K562 (cell line): Measurements from ENCODE around the gene CDC45. TPM values are rescaled to one million over a fixed set of nuclear protein-coding genes. Genes with fewer than 3 reads are reported as not detected.
A peak's percentile ranks its signal among the peaks of the same experiment; 100 is the strongest.

ENCODE experiments used
- ATAC-seq: fragments of 200-7000 bp; cut with Tn5 transposase; 3 replicates; pipeline ENCODE4 v1.9.1; 2020; ENCODE audit warnings: moderate library complexity
- BruUV-seq: library from RNA; stranded (reverse); fragments of 400-500 nt; replicated peaks from 2 replicates; lab custom pipeline; 2021; lab: Mats Ljungman, UMichigan
- CTCF ChIA-PET: fragments of 300-600 bp; formaldehyde crosslinking; extraction: SDS; loops from one replicate; lab custom pipeline; 2021; ENCODE audit warnings: low intra/inter-chr PET ratio; lab: Yijun Ruan, JAX
- POLR2A ChIA-PET: fragments of 300-600, 350-650 bp; sonication (Branson Sonifier 250); formaldehyde crosslinking; extraction: SDS; loops from one replicate; lab custom pipeline; 2021; ENCODE audit warnings: antibody characterized with exemption, inconsistent platforms; lab: Yijun Ruan, JAX
- DNase-seq, 4 experiments: peaks; one replicate each; pipeline versions ENCODE4 v3.0.0 to v3.0.0-alpha.2; 2011 to 2018; ENCODE audit warnings: low spot score in 3 of 4, mixed read lengths in 3 of 4; ENCODE audit errors: extremely low read depth in 1 of 4
- FAIRE-seq: peaks from 2 replicates; lab custom pipeline; 2011; peaks lifted over from hg19 to GRCh38; lab: Jason Lieb, UNC
- H2AFZ ChIP-seq: 2 replicates; pipeline ENCODE4 v1.6.0; 2011; ENCODE audit warnings: low read depth, low read length, control low read depth, inconsistent platforms
- H3K27ac ChIP-seq: fragments of 200-600 bp; 3 replicates; pipeline ENCODE4 v1.8.0; 2011; ENCODE audit warnings: low read depth, mild to moderate bottlenecking, control low read depth, inconsistent platforms, low read length, moderate library complexity, mixed read lengths; ENCODE audit errors: extremely low read depth
- H3K27me3 ChIP-seq, 2 experiments: fragments of 300-600 bp in 1 of 2; 2 replicates in 1 of 2; 3 replicates in 1 of 2; pipeline versions ENCODE4 v1.6.0 to v1.8.0; 2011; ENCODE audit warnings: inconsistent platforms in 2 of 2, low read length in 2 of 2, mild to moderate bottlenecking in 1 of 2, mixed read lengths in 1 of 2, moderate library complexity in 1 of 2; ENCODE audit not compliant: control insufficient read depth in 2 of 2, insufficient read depth in 2 of 2
- H3K36me3 ChIP-seq: fragments of 300-600 bp; 3 replicates; pipeline ENCODE4 v1.8.0; 2011; ENCODE audit warnings: mild to moderate bottlenecking, low read length, inconsistent platforms; ENCODE audit not compliant: control insufficient read depth, insufficient read depth
- H3K4me1 ChIP-seq, 2 experiments: fragments of 200-600 bp in 1 of 2; replicated peaks in 1 of 2; 2 replicates in 1 of 2; 3 replicates in 1 of 2; pipeline versions ENCODE4 v1.5.1 to v1.8.0; 2011; ENCODE audit warnings: inconsistent platforms in 2 of 2, low read length in 2 of 2, mild to moderate bottlenecking in 1 of 2, mixed read lengths in 1 of 2, moderate library complexity in 1 of 2; ENCODE audit not compliant: control insufficient read depth in 2 of 2, insufficient read depth in 2 of 2
- H3K4me2 ChIP-seq: 2 replicates; pipeline ENCODE4 v1.6.1; 2011; ENCODE audit warnings: low read length, control low read depth, inconsistent platforms, mixed read lengths; ENCODE audit not compliant: insufficient read depth
- H3K4me3 ChIP-seq: fragments of 200-600 bp; sonication (generic), shearing (Covaris generic); 2 replicates; pipeline ENCODE4 v1.5.1; 2016; ENCODE audit warnings: control low read depth, inconsistent platforms
- H3K79me2 ChIP-seq: fragments of 200-600 bp; 3 replicates; pipeline ENCODE4 v1.8.0; 2011; ENCODE audit warnings: low read length, inconsistent platforms; ENCODE audit not compliant: control insufficient read depth, insufficient read depth
- H3K9ac ChIP-seq, 2 experiments: 2 replicates each; pipeline versions ENCODE4 v1.6.0 to v1.6.1; 2011; ENCODE audit warnings: low read depth in 2 of 2, low read length in 2 of 2, control low read depth in 1 of 2, inconsistent platforms in 1 of 2, mild to moderate bottlenecking in 1 of 2, mixed read lengths in 1 of 2; ENCODE audit not compliant: insufficient read depth in 1 of 2
- H3K9me1 ChIP-seq: one replicate; pipeline ENCODE4 v1.6.0; 2011; ENCODE audit warnings: inconsistent platforms, mild to moderate bottlenecking, low read length, moderate library complexity; ENCODE audit not compliant: control insufficient read depth, insufficient read depth
- H3K9me3 ChIP-seq: replicated peaks from 2 replicates; pipeline ENCODE4 v1.5.1; 2011; ENCODE audit warnings: low read depth, low read length, inconsistent platforms; ENCODE audit not compliant: control insufficient read depth, insufficient read depth
- H4K20me1 ChIP-seq: replicated peaks from 2 replicates; pipeline ENCODE4 v1.6.1; 2011; ENCODE audit warnings: low read length, inconsistent platforms, mixed read lengths; ENCODE audit not compliant: control insufficient read depth, insufficient read depth
- CBFB ChIP-seq: sonication (generic); formaldehyde crosslinking; IDR thresholded peaks from 2 replicates; pipeline ENCODE4 v1.4.0; 2020; ENCODE audit warnings: mild to moderate bottlenecking, missing genetic modification reagents
- COPS2 ChIP-seq: fragments of 450-650 bp; conservative IDR thresholded peaks from 2 replicates; pipeline ENCODE4 v1.6.1; 2016; ENCODE audit warnings: mild to moderate bottlenecking, moderate library complexity
- DEAF1 ChIP-seq: fragments of 450-650 bp; formaldehyde crosslinking; IDR thresholded peaks from 2 replicates; pipeline ENCODE4 v1.4.0; 2020; ENCODE audit warnings: mild to moderate bottlenecking, moderate library complexity
- ETV1 ChIP-seq: fragments of 450-650 bp; conservative IDR thresholded peaks from 2 replicates; pipeline ENCODE4 v1.6.1; 2016; ENCODE audit warnings: missing genetic modification characterization, control low read depth, low read depth, missing compliant biosample characterization
- GTF2E2 ChIP-seq: fragments of 200-800 bp; sonication (Bioruptor generic); IDR thresholded peaks from 2 replicates; pipeline ENCODE4 v1.6.1; 2016; ENCODE audit warnings: missing genetic modification characterization, missing compliant biosample characterization
- KDM2B ChIP-seq: fragments of 250-450 bp; sonication (Bioruptor Pico); IDR thresholded peaks from 2 replicates; pipeline ENCODE4 v1.8.0; 2021; ENCODE audit warnings: mild to moderate bottlenecking, moderate library complexity
- L3MBTL2 ChIP-seq: fragments of 450-650 bp; IDR thresholded peaks from 2 replicates; pipeline ENCODE4 v1.6.1; 2016; ENCODE audit warnings: mild to moderate bottlenecking, moderate library complexity
- SETDB1 ChIP-seq: IDR thresholded peaks from one replicate; pipeline ENCODE4 v1.6.1; 2012; ENCODE audit warnings: low read length, control low read depth, inconsistent platforms
- TFAP4 ChIP-seq: sonication (generic); formaldehyde crosslinking; IDR thresholded peaks from 2 replicates; pipeline ENCODE4 v1.8.0; 2022; ENCODE audit warnings: missing genetic modification reagents, mild to moderate bottlenecking, moderate library complexity, borderline replicate concordance
- ZNF41 ChIP-seq: fragments of 250-450 bp; sonication (Bioruptor Pico); conservative IDR thresholded peaks from 2 replicates; pipeline ENCODE4 v1.4.0; 2020; ENCODE audit warnings: mild to moderate bottlenecking
- ZNF436 ChIP-seq: fragments of 250-450, 450-650 bp; sonication (Bioruptor Pico); formaldehyde crosslinking; IDR thresholded peaks from 2 replicates; pipeline ENCODE4 v1.7.0; 2020; ENCODE audit warnings: mild to moderate bottlenecking
- ZNF639 ChIP-seq, 2 experiments: fragments of 200-800 bp in 1 of 2; sonication (Bioruptor generic) in 1 of 2; sonication (generic) in 1 of 2; formaldehyde crosslinking in 1 of 2; IDR thresholded peaks in 1 of 2; conservative IDR thresholded peaks in 1 of 2; 2 replicates each; pipeline versions ENCODE4 v1.5.0 to v1.6.1; 2016 to 2020; ENCODE audit warnings: missing compliant biosample characterization in 1 of 2, missing genetic modification characterization in 1 of 2, missing genetic modification reagents in 1 of 2
- WGBS: fragments of 100-300 bp; shearing (Covaris generic); methylation state at CpG from one replicate; pipeline ENCODE4 v1.1.6; 2016; ENCODE audit warnings: low coverage, mixed read lengths; ENCODE audit not compliant: insufficient coverage; ENCODE audit errors: missing lambda C conversion rate; 5-methylcytosine and 5-hydroxymethylcytosine counted together
- in situ Hi-C: fragments of 300-500 bp; cut with MboI; formaldehyde crosslinking; loops from 4 replicates; pipeline ENCODE4 v1.15.0; 2018; ENCODE audit warnings: inconsistent platforms, mixed read lengths
- intact Hi-C: fragments of 100-400 bp; cut with micrococcal nuclease; formaldehyde crosslinking; loops from 2 replicates; pipeline ENCODE4 v1.14.2; 2022
- polyA plus RNA-seq, 8 experiments: library from polyadenylated mRNA; depleted of rRNA in 4 of 8; stranded (reverse) in 5 of 8; unstranded in 3 of 8; fragments of >200 nt; fragmentation: Nextera tagmentation in 2 of 8; fragmentation: Illumina TruSeq in 1 of 8; extraction: Ambion mirVana in 2 of 8; extraction: Trizol in 1 of 8; gene quantifications; 2 replicates each; pipeline versions ENCODE4 v1.2.1 to v1.2.3, GENCODE V29; 2011 to 2014; ENCODE audit warnings: inconsistent platforms in 1 of 8, missing spikeins in 1 of 8
- total RNA-seq, 7 experiments: library from RNA; depleted of rRNA in 6 of 7; stranded (reverse); fragments of >200 nt in 6 of 7; fragmentation: Illumina TruSeq in 2 of 7; extraction: Trizol in 2 of 7; gene quantifications; 2 replicates each; pipeline versions ENCODE4 v1.2.1 to v1.2.3, GENCODE V29; 2011 to 2021; ENCODE audit warnings: low replicate concordance in 1 of 7
- TF ChIP-seq, protein P1 (sequence below): IDR thresholded peaks from 2 replicates; pipeline ENCODE4 v1.6.1; 2012; ENCODE audit warnings: low read depth, low read length, improper control_type of control experiment, borderline replicate concordance

Gene CDC45
- total and polyA plus RNA-seq, 9 of the 15 experiments (the other 6 are each of a cell fraction or from before 2014, with no cell fraction given) = 251 to 580 (median 410) TPM

DNA sequence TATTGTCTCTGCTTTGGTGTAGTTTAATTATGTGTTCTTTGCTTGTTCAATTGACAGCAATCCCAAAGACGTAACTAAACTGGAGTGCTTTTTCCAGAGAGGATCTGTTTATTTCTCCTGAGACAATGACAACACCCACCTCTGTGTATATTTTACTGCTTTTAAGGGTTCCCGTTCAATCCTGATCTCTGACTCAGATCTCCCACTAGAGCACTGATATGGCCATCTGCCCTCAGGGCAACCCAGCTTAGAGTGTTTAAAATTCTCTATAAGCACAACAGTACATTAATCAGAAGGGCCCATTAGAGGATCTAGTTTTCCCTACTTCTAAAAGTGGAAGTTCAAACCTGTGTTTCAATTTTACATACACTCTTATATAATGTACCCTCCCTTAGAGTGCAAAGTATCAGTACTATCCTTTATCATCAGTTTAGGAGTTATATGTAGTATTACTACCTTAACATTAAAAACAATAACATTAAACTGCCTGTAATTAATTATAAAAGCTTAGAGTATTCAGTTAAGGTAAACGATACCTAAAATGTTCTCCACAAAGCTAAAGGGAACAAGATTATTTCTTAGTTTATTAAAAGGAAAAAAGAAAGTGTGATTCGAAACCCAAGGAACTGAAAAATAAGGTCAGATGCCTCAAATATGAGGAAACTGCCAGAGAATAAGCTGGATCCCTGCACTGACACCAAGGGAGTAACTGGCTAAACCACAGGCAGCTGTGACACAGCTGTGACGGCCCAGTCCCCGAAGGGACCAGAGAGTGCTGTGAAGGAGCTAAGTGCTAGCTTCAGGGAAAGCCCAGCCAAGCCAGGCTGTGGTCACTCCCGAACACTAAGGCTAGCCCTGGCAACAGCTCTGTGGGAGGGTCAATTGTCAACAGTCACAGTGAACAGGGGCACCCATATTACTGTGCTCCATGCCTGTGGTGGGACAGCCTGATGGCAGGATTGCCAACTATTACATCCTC lies 15.9 kb upstream of the CDC45 start:
- Histone ChIP-seq H3K4me2 (no peak overlapping the region), H3K27me3 (no peaks in the 10 kb centered on the region), H3K4me3 (no peak overlapping the region), H4K20me1 (peaks cover 3% of the 10 kb centered on the region; the same call in 1 of the 2 replicates), H3K79me2 (no peaks in the 10 kb centered on the region), H2AFZ (no peak overlapping the region), H3K27ac (no peak overlapping the region), H3K36me3 (peaks cover 98% of the 10 kb centered on the region), H3K9me3 (no peaks in the 10 kb centered on the region), H3K4me1 (no peaks in the 10 kb centered on the region), H3K9ac (peak overlapping the region in 1 of 2 experiments; percentile 61; a peak in 2 of 4 replicates), H3K9me1 (peaks cover 4% of the 10 kb centered on the region)
- intact Hi-C loops (no loop called here), in situ Hi-C loops (no loop called here)
- FAIRE-seq (no peak), DNase-seq (peak in 1 of 4 experiments; percentile 50), ATAC-seq (peak; percentile 21)
- BruUV-seq = no TSS peak
- 84% methylated on average over 7 of the region's 7 CpGs for WGBS
- ChIA-PET POLR2A (interaction anchor here (0.6 to 13.6 kb wide), 13 partner anchors 7 to 320 kb away, joined by 3 to 148 read pairs (median 4); partner anchors contain the start of genes C22orf39, CDC45, ESS2 and UFD1), CTCF (interaction anchor here (0.6 kb wide), 1 partner anchor 1014 kb away, joined by 5 read pairs; no protein-coding TSS in a partner anchor)
- TF ChIP-seq GTF2E2 = peak; percentile 65; the same call in 1 of the 2 replicates
- TF ChIP-seq CBFB = 0 out of 2 replicates have a peak, but pooled peaks have one; percentile 16
- TF ChIP-seq ETV1 (tag) = 0 out of 2 replicates have a peak, but pooled peaks have one; percentile 19
- 0 out of 2 replicates have a peak, but pooled peaks have one; percentile 11 for TF ChIP-seq ZNF436 (CRISPR knock-in tag)
- TF ChIP-seq L3MBTL2 = no peak
- TF ChIP-seq ZNF41 = 0 out of 2 replicates have a peak, but pooled peaks have one; percentile 6
- TF ChIP-seq COPS2 = no peak
- TF ChIP-seq ZNF639 (CRISPR knock-in tag; conservative IDR thresholded peaks at IDR 0.05 in 1 of 2, IDR thresholded peaks at IDR 0.05 in 1 of 2) = 0 out of 4 replicates have a peak, but pooled peaks of 1 of the 2 experiments have one; percentile 29
- TF ChIP-seq SETDB1 = peak; percentile 83
- TF ChIP-seq DEAF1 = 0 out of 2 replicates have a peak, but pooled peaks have one; percentile 2
- peak; percentile 70; the same call in 1 of the 2 replicates for TF ChIP-seq KDM2B (CRISPR knock-in tag)
- TF ChIP-seq, protein P1, sequence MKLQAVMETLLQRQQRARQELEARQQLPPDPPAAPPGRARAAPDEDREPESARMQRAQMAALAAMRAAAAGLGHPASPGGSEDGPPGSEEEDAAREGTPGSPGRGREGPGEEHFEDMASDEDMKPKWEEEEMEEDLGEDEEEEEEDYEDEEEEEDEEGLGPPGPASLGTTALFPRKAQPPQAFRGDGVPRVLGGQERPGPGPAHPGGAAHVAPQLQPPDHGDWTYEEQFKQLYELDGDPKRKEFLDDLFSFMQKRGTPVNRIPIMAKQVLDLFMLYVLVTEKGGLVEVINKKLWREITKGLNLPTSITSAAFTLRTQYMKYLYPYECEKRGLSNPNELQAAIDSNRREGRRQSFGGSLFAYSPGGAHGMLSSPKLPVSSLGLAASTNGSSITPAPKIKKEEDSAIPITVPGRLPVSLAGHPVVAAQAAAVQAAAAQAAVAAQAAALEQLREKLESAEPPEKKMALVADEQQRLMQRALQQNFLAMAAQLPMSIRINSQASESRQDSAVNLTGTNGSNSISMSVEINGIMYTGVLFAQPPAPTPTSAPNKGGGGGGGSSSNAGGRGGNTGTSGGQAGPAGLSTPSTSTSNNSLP = peak; percentile 57; the same call in 1 of the 2 replicates
- peak; percentile 63; the same call in 1 of the 2 replicates for TF ChIP-seq TFAP4
